ENCODE results near the gene CTXND2. TPM values are rescaled to one million over a fixed set of nuclear protein-coding genes. Genes with fewer than 3 reads are reported as not detected.
A peak's percentile ranks its signal among the peaks of the same experiment; 100 is the strongest.
"Not testable (repeated sequence)": the region's sequence is repeated elsewhere in the genome, so short reads cannot be mapped to it uniquely, and the experiment has no call there.

Gene CTXND2
- total RNA-seq, 4 donors from 2014 or later, result not detected

DNA sequence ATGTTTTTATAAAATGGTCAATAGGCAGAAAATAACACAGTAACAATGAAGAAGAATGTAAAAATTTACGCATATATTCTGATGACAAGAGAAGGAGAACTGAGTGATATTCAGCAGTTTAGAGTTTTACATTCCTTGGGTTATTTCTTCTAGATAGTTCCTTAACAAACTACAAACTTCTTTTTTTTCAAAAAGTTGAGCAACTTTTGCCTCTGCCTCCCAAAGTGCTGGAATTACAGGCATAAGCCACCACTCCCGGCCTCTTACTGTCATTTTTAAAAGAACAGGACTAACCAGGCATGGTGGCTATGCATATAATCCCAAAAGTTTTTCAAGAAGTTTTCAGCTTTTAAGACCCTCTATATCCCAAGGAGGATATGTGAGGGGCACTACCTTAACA is 43.5 kb upstream of the CTXND2 start:
- TF ChIP-seq POLR2A (IDR thresholded peaks at IDR 0.05), result no peak
- TF ChIP-seq, protein P1, sequence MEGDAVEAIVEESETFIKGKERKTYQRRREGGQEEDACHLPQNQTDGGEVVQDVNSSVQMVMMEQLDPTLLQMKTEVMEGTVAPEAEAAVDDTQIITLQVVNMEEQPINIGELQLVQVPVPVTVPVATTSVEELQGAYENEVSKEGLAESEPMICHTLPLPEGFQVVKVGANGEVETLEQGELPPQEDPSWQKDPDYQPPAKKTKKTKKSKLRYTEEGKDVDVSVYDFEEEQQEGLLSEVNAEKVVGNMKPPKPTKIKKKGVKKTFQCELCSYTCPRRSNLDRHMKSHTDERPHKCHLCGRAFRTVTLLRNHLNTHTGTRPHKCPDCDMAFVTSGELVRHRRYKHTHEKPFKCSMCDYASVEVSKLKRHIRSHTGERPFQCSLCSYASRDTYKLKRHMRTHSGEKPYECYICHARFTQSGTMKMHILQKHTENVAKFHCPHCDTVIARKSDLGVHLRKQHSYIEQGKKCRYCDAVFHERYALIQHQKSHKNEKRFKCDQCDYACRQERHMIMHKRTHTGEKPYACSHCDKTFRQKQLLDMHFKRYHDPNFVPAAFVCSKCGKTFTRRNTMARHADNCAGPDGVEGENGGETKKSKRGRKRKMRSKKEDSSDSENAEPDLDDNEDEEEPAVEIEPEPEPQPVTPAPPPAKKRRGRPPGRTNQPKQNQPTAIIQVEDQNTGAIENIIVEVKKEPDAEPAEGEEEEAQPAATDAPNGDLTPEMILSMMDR (IDR thresholded peaks at IDR 0.05), result no peak
- no peak overlapping the region for H3K27ac ChIP-seq
- no peak for DNase-seq
- WGBS, 2 donors, result 92 to 93% methylated on average over 2 of the region's 2 CpGs
- no peaks in the 10 kb centered on the region for H3K9me3 ChIP-seq
- H3K36me3 ChIP-seq, result peaks cover 4% of the 10 kb centered on the region in 2 donors
- peaks cover 3 to 8% of the 10 kb centered on the region in 2 donors for H3K4me1 ChIP-seq
- intact Hi-C loops (cut with DNase I), result no loop called here
- no peaks in the 10 kb centered on the region for H3K27me3 ChIP-seq
- no peak overlapping the region for H3K4me3 ChIP-seq (replicated peaks in 1 of 3)

DNA sequence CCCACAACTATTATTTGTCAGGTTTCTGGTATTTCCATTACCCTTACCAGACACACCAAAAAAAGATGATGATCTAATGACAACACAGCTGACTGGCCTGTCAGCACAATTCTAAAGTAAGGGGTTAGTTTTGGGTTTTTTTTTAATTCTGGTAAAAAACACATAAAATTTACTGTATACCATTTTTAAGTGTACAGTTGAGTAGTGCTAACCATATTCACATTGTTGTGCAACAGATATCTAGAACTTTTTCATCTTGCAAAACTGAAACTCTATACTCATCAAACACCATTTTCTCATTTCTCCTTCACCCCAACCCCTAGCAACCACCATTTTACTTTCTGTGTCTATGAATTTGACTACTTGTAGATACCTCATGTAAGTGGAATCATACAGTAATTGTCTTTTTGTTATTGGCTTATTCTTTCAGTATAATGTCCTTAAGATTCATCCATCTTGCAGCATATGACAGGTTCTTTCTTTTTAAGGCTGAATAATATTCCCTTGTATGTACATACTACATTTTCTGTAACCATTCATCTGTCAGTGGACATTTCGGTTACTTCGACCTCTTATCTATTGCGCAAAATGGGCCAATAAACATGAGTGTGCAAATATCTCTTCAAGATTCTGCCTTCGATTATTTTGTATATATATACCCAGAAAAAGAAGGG is 40.3 kb upstream of the CTXND2 start:
- Histone ChIP-seq H3K9me3 (no peaks in the 10 kb centered on the region), H3K36me3 (no peaks in the 10 kb centered on the region), H3K4me1 (peaks cover 3 to 8% of the 10 kb centered on the region in 2 donors), H3K27me3 (no peaks in the 10 kb centered on the region), H3K27ac (peak overlapping the region in 1 of 3 donors; percentile 73), H3K4me3 (replicated peaks in 1 of 3) (no peak overlapping the region)
- 93 to 98% methylated on average over 4 of the region's 4 CpGs for WGBS, 2 donors
- DNase-seq, result no peak
- intact Hi-C loops (cut with DNase I), result no loop called here
- no peak for TF ChIP-seq POLR2A (IDR thresholded peaks at IDR 0.05)
- TF ChIP-seq, protein P1 (IDR thresholded peaks at IDR 0.05), result no peak

DNA sequence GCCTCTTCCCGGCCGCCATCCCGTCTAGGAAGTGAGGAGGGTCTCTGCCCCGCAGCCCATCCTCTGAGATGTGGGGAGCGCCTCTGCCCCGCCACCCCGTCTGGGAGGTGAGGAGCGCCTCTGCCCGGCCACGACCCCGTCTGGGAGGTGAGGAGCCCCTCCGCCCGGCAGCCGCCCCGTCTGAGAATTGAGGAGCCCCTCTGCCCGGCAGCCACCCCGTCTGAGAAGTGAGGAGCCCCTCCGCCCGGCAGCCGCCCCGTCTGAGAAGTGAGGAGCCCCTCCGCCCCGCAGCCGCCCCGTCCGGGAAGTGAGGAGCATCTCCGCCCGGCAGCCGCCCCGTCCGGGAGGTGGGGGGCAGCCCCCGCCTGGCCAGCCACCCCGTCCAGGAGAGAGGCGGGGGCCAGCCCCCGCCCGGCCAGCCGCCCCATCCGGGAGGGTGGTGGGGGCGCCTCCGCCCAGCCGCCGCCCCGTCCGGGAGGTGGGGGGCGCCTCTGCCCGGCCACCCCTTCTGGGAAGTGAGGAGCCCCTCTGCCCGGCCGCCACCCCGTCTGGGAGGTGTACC is 36.1 kb upstream of the CTXND2 start:
- intact Hi-C loops (cut with DNase I); DNase-seq: not testable (repeated sequence)
- WGBS, 2 donors, result 92 to 98% methylated on average over 12 to 17 of the region's 49 CpGs

GRCh38 chr1:150852734-150853133 is 34.2 kb upstream of the CTXND2 start:
- H3K9me3 ChIP-seq; H3K36me3 ChIP-seq; H3K4me3 ChIP-seq (replicated peaks in 1 of 3); DNase-seq; intact Hi-C loops (cut with DNase I); H3K27me3 ChIP-seq; H3K27ac ChIP-seq; H3K4me1 ChIP-seq: not testable (repeated sequence)
- 88 to 91% methylated on average over 3 of the region's 3 CpGs for WGBS, 2 donors

More for the DNA sequence above, 36.1 kb upstream of the CTXND2 start:
- not testable (repeated sequence) for H3K27ac ChIP-seq; H3K9me3 ChIP-seq; H3K27me3 ChIP-seq; H3K36me3 ChIP-seq; H3K4me3 ChIP-seq (replicated peaks in 1 of 3)
- H3K4me1 ChIP-seq, result peaks cover 5 to 11% of the 10 kb centered on the region in 2 donors

- WGBS, 2 donors, result 91 to 93% methylated on average over 2 of the region's 2 CpGs
- no peak for TF ChIP-seq POLR2A (IDR thresholded peaks at IDR 0.05)
- TF ChIP-seq, protein P1 (IDR thresholded peaks at IDR 0.05), result no peak
- no peak for DNase-seq
Observed at GRCh38 chr1:150863724-150864123, 23.2 kb upstream of the CTXND2 start.

DNA sequence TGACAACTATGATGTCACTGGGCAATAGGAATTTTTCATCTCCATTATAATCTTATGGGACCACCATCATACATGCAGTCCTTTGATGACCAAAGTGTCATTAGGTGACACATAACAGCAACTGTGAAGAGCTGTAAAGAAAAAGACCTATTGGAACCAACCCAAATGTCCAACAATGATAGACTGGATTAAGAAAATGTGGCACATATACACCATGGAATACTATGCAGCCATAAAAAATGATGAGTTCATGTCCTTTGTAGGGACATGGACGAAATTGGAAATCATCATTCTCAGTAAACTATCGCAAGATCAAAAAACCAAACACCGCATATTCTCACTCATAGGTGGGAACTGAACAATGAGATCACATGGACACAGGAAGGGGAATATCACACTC is 22.7 kb upstream of the CTXND2 start:
- H3K4me1 ChIP-seq, result not testable (repeated sequence)
- WGBS, 2 donors, result 87 to 91% methylated on average over 3 of the region's 3 CpGs

More at GRCh38 chr1:150863724-150864123, 23.2 kb upstream of the CTXND2 start:
- H3K4me1 ChIP-seq, result no peaks in the 10 kb centered on the region
- H3K36me3 ChIP-seq, result no peaks in the 10 kb centered on the region
- intact Hi-C loops (cut with DNase I), result no loop called here
- no peaks in the 10 kb centered on the region for H3K9me3 ChIP-seq
- H3K4me3 ChIP-seq (replicated peaks in 1 of 3), result no peak overlapping the region
- H3K27ac ChIP-seq, result no peak overlapping the region
- H3K27me3 ChIP-seq, result no peaks in the 10 kb centered on the region

More for the DNA sequence above, 22.7 kb upstream of the CTXND2 start:
- H3K27ac ChIP-seq; H3K4me3 ChIP-seq (replicated peaks in 1 of 3); H3K36me3 ChIP-seq; H3K9me3 ChIP-seq; intact Hi-C loops (cut with DNase I); H3K27me3 ChIP-seq; DNase-seq: not testable (repeated sequence)
